Neural progenitor cell (in vitro differentiated cells): ENCODE results near the gene NRROS.

ENCODE experiments used
- CTCF ChIP-seq: fragments of 200-600 bp; sonication (generic); IDR thresholded peaks from 2 replicates; pipeline ENCODE4 v1.5.1; 2017; ENCODE audit warnings: antibody characterized with exemption, mild to moderate bottlenecking
- EZH2 ChIP-seq: fragments of 200-600 bp; sonication (generic); IDR thresholded peaks from 2 replicates; pipeline ENCODE4 v1.6.1; 2017; ENCODE audit warnings: antibody characterized with exemption, mild to moderate bottlenecking, moderate library complexity
- EZH2phosphoT487 ChIP-seq: fragments of 200-600 bp; sonication (generic); IDR thresholded peaks from 2 replicates; pipeline ENCODE4 v1.6.1; 2017; ENCODE audit warnings: antibody characterized with exemption

GRCh38 chr3:196660381-196661166 lies 21.1 kb downstream of the NRROS start:
- no peak for TF ChIP-seq CTCF
- TF ChIP-seq EZH2, result no peak
- TF ChIP-seq EZH2phosphoT487, result no peak
